SK-N-SH (cell line): ENCODE data around the gene FPR2.

Source experiments
- CTCF ChIP-seq: fragments of 200-600 bp; sonication (generic); IDR thresholded peaks from 2 replicates; pipeline ENCODE4 v1.6.1; 2017; ENCODE audit warnings: antibody characterized with exemption, mild to moderate bottlenecking, moderate library complexity
- EP300 ChIP-seq, 2 experiments: IDR thresholded peaks; 2 replicates each; pipeline versions ENCODE4 v1.4.0 to v1.6.1; 2012; ENCODE audit warnings: borderline replicate concordance in 1 of 2, low read depth in 1 of 2, low read length in 1 of 2
- IRF3 ChIP-seq: fragments of 150-350 bp; IDR thresholded peaks from 2 replicates; pipeline ENCODE4 v1.6.1; 2016; ENCODE audit warnings: mild to moderate bottlenecking, low read depth, low read length
- MXI1 ChIP-seq: IDR thresholded peaks from 2 replicates; pipeline ENCODE4 v1.6.1; 2012; ENCODE audit warnings: mild to moderate bottlenecking, low read depth, low read length, improper control_type of control experiment
- PBX3 ChIP-seq: IDR thresholded peaks from 2 replicates; pipeline ENCODE4; 2012
- POLR2AphosphoS5 ChIP-seq: IDR thresholded peaks from 2 replicates; pipeline ENCODE4 v1.6.1; 2012; ENCODE audit warnings: low read depth, low read length
- RFX5 ChIP-seq: IDR thresholded peaks from 2 replicates; pipeline ENCODE4 v1.6.1; 2012; ENCODE audit warnings: mild to moderate bottlenecking, improper control_type of control experiment, low read length
- SIN3A ChIP-seq: IDR thresholded peaks from 2 replicates; pipeline ENCODE4 v1.6.1; 2012; ENCODE audit warnings: low read depth, mild to moderate bottlenecking, low read length, moderate library complexity, borderline replicate concordance
- USF2 ChIP-seq: fragments of 150-350 bp; IDR thresholded peaks from 2 replicates; pipeline ENCODE4 v1.6.1; 2017; ENCODE audit warnings: antibody characterized with exemption, low read length, low read depth, borderline replicate concordance

GRCh38 chr19:51755571-51755970, 5.4 kb upstream of the FPR2 start:
- TF ChIP-seq CTCF (no peak), PBX3 (no peak), IRF3 (no peak), USF2 (no peak), RFX5 (no peak), EP300 (IDR thresholded peaks at IDR 0.05; ENCODE audit: borderline replicate concordance in 1 of 2, low read depth in 1 of 2, low read length in 1 of 2) (no peak), MXI1 (no peak), POLR2AphosphoS5 (no peak), SIN3A (no peak)
